Stomach (tissue), 4 donors: ENCODE results near the gene SACM1L.

Experiments used
- EP300 ChIP-seq: sonication (generic); formaldehyde crosslinking; IDR thresholded peaks from one replicate; pipeline ENCODE4 v1.6.1; 2017; ENCODE audit warnings: antibody characterized with exemption
- POLR2A ChIP-seq, 4 donors: fragments of 450-650 bp; IDR thresholded peaks; one replicate each; pipeline ENCODE4 v1.6.1; 2016; ENCODE audit warnings: antibody characterized with exemption in 4 of 4, control low read depth in 2 of 4, mild to moderate bottlenecking in 1 of 4, moderate library complexity in 1 of 4
- POLR2AphosphoS5 ChIP-seq, 3 donors: sonication (generic); formaldehyde crosslinking; IDR thresholded peaks; one replicate each; pipeline ENCODE4 v1.6.1; 2016; ENCODE audit warnings: antibody characterized with exemption in 3 of 3
- TF ChIP-seq, protein P1 (sequence below), 7 experiments: fragments of 450-650 bp in 4 of 7; fragments of 200-600 bp in 3 of 7; sonication (generic) in 3 of 7; IDR thresholded peaks; one replicate each; pipeline ENCODE4 v1.5.1; 2016 to 2019; ENCODE audit warnings: antibody characterized with exemption in 7 of 7, control low read depth in 2 of 7, mild to moderate bottlenecking in 1 of 7

DNA sequence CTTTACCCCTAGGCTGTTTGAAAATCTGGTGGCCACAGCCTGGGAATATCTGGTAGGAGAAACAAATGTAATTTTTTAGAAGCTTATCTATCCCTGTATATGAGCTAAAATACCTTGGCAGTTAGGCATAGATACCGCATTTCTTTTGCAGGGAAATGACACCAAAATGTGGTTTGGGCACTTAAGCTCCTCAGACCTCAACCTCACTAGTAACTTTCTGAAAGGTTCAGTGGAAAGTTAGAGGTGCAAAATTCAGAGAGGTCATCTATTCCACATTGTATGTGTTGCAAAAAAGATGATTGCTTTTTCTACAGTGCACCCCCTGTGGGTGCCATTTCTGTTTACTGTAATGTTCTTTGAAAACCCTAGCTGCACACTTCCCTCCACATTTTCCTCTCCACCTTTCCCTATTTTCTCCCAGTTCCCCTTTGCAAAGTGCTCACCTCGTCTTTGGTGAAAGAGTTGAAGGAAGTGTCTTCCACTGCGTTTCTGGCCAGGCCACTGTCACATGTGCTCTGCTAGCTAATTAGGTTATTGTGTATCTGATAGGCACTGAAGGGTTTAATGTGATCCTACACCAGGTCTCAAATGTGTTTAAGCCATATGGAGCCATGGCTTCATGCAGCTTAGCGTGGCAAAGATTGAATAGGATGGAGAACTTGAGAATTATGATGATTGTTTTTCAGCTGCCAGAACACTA lies 1.3 kb downstream of the SACM1L start:
- no peak for TF ChIP-seq POLR2AphosphoS5 (IDR thresholded peaks at IDR 0.05)
- TF ChIP-seq, protein P1, sequence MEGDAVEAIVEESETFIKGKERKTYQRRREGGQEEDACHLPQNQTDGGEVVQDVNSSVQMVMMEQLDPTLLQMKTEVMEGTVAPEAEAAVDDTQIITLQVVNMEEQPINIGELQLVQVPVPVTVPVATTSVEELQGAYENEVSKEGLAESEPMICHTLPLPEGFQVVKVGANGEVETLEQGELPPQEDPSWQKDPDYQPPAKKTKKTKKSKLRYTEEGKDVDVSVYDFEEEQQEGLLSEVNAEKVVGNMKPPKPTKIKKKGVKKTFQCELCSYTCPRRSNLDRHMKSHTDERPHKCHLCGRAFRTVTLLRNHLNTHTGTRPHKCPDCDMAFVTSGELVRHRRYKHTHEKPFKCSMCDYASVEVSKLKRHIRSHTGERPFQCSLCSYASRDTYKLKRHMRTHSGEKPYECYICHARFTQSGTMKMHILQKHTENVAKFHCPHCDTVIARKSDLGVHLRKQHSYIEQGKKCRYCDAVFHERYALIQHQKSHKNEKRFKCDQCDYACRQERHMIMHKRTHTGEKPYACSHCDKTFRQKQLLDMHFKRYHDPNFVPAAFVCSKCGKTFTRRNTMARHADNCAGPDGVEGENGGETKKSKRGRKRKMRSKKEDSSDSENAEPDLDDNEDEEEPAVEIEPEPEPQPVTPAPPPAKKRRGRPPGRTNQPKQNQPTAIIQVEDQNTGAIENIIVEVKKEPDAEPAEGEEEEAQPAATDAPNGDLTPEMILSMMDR (IDR thresholded peaks at IDR 0.05): no peak
- TF ChIP-seq POLR2A (IDR thresholded peaks at IDR 0.05): no peak
- no peak for TF ChIP-seq EP300
